Islet precursor cell (in vitro differentiated cells): Measurements from ENCODE around the gene UPP2.

Experiments used
- DNase-seq: peaks from one replicate; pipeline ENCODE4 v3.0.0-alpha.2; 2018

UPP2 gene

GRCh38 chr2:158101384-158101926 lies at the start of gene UPP2:
TSS of gene UPP2 (plus strand) at chr2:158101876. CDS start at chr2:158102064, 188 bp downstream.
- no peak for DNase-seq

- no peak for DNase-seq
These were observed 48.9 kb upstream of the UPP2 start for GRCh38 chr2:158052761-158053160.

DNA sequence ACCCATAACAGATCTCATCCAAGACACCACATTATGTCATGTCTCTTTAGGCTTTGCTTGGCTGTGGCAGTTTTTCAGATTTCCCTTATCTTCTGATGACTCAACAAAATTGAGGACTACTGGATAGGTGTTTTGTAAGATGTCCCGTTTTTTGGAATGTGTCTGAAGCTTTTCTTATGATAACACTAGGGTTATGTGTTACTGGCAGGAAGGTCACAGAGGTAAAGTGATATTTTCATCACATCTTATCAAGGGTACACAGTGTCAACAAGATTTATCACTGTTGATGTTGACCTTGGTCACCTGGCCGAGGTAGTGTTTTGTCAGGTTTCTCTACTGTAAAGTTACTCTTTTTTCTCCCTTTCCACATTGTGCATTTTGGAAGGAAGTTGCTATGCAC lies 44.8 kb upstream of the UPP2 start:
- DNase-seq, result no peak

- DNase-seq, result no peak
These were observed 41.4 kb upstream of the UPP2 start for GRCh38 chr2:158060160-158060834.

DNA sequence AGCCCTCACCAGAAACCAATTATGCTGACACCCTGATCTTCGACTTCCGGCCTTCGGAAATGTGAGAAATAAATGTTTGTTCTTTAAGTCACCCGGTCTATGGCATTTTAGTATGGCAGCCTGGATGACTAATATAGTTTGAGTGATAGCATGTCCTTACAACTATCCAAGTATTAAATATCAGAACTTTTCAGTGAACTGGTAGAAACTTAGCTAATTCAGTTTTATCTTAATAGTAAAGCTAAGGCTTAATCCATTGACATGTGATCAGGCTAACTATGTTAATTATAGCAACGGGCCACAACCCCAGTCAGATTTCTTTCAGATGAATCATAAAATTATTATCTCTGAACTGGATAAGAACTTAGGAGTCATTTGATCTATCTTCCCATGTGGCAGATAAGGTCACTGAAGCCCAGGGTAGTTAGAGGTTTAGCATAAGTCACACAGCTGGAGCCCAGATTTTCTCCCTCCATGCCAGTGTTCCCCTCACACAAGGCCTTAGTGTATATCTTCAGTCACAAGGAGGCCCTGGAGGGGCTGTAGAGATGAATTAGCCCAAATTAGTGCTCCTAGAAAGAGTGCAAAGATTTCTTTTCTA lies 40.7 kb upstream of the UPP2 start:
- DNase-seq, result no peak

DNA sequence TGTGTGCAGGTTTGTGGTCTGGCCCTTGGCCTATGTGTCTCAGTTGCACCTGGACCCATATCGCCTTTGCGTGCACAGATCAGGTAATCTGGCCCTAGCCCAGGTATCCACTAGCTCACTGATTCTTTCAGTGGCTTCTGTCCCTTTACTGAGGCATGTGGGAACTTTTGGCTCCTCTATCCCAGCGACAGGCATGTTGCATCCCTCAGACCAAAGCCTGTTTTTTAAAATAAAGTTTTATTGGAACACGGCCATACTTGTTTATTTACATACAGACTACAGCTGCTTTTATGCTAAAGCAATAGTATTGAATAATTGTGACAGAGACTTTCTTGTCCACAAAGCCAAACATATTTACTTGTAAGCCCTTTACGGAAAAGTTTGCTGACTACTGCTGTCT lies 39.9 kb upstream of the UPP2 start:
- DNase-seq, result no peak

GRCh38 chr2:158066046-158066713 lies 35.5 kb upstream of the UPP2 start:
- no peak for DNase-seq

DNA sequence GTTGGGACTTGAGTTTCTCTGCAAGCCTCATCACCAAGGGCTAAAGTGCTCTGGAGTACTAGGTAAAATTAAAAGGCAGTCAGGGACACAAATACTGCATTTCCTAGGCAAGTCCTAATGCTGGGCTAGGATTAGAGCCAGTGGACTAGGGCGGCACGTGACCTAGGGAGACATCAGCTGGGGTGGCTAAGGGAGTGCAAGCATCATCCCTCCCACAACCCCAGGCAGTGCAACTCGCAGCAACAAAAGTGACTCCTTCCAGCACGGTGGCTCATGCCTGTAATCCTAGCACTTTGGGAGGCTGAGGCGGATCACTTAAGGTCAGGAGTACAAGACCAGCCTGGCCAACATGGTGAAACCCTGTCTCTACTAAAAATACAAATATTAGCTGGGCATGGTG lies 30.7 kb upstream of the UPP2 start:
- no peak for DNase-seq

DNA sequence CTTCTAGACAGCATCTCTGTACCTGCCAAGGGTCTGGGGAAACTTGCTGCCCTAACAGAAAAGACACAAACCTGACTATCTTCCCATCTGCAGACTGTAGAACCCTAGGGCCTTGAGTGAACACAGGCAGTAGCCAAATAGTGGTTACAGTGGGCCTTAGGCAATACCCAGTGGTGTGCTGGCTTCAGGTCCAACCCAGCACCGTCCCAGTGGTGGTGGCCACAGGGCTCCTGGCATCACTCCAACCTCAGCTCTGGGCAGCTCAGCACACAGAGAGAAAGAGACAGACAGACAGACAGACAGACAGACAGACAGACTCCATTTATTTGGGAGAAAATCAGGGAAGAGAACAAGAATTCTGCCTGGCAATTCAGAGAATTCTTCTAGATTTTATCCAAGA lies 29.3 kb upstream of the UPP2 start:
- DNase-seq, result no peak

DNA sequence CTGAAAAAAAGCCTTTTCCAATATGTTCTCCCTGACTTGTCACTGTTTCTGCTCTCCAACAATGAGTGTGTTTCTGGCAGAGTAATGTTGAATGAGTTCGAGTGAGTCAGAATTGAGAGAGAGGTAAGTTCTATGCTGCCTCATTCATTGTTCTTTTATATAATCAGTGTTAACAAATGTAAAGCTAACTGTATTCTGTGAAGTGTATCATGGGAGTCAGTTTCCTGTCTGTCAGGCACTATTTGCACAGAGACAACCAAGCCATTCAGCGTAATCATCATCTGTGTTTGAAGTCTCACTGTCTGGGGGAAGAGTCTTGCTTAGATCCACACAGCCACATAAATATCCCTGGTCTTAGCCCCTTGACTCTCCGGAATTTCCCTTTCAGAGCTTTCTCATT lies 22.0 kb upstream of the UPP2 start:
- DNase-seq, result no peak

GRCh38 chr2:158088093-158088492 lies 13.6 kb upstream of the UPP2 start:
- DNase-seq, result no peak

DNA sequence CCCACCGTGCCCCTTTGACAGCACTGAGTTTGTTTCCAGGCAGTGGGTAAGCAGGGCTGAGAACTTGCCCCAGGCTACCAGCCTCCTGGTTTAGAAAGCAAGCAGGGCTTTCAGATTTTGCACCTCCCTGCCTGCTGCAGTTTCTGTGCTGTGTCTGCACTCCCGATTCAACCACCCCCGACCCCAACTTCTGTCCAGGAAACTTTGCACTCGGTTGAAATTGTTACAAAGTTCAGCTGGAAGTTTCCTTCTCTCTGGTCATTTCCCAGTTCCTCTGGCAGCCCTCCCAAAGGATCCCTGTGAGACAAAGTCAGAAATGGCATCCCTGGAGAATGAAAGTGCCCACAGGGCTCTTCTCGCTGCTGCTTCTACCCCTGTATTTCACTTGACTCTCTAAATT lies 12.4 kb upstream of the UPP2 start:
- no peak for DNase-seq

- no peak for DNase-seq
These were observed 10.0 kb upstream of the UPP2 start for GRCh38 chr2:158091647-158092046.

DNA sequence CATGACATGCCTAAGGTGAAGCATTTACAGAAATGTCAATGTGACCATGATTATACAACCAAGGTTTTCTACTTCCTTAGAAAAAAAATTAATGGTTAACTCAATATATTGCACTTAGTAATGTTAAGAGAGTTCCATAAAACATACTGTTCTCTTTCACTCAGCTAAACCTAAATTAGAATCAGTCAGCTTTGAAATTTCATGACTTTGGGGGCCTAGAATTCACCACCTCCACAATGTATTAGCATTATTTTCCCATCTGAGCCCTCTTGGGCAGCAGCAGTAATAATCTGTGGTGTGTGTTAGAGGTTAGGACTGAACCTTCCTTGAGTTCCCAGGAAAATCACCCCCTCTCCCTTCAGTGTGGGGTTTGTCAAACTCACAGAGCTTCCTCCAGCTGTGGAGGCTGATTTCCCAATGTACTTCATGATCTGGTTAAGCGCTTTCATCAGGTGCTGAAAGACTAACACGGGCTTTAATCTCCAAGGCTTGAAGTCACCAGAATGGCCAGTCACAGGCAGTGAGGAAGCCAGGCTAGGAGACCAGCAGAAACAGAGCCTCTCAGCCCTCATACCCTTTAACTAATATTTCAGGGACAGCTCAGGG lies 7.1 kb upstream of the UPP2 start:
- no peak for DNase-seq

DNA sequence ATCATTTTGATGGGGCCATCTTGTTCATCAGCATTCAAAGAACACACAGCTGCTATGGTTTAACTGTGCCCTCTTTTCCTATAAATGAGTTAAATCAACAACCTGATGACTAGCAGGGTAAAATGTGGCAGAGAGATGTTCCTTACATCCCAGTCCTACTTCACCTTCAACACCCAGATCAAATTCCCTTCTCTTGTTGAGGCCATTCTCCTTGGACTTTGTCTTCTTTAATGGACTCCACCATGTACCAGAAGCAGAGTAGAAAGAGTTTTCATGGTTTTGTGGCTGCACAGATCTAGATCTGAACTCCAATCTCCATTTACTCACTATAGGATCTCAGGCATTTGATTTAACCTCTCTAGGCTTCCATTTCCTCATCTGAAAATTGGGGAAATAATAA lies 6.4 kb upstream of the UPP2 start:
- no peak for DNase-seq

GRCh38 chr2:158095912-158096311 lies 5.8 kb upstream of the UPP2 start:
- no peak for DNase-seq

DNA sequence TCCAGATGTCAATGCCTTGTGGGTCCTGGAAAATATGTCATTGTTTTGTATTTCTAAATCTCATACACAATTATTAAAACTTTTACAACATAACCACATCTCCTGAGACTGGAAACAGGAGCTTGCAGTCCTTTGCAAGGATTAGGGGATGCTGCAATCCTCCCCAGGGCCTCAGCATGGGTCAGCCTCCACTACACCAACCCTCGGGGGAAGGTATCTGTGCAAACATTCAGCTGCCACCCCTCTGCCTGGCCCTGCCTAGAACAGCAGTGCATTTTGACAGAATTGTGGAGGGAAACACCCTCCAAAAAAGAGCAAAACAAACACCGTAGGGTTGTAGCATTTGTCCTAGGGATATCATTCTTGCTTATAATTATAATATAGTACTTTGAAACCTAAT lies 4.2 kb upstream of the UPP2 start:
- DNase-seq, result no peak

- no peak for DNase-seq
These were observed 3.5 kb upstream of the UPP2 start for GRCh38 chr2:158098178-158098577.

DNA sequence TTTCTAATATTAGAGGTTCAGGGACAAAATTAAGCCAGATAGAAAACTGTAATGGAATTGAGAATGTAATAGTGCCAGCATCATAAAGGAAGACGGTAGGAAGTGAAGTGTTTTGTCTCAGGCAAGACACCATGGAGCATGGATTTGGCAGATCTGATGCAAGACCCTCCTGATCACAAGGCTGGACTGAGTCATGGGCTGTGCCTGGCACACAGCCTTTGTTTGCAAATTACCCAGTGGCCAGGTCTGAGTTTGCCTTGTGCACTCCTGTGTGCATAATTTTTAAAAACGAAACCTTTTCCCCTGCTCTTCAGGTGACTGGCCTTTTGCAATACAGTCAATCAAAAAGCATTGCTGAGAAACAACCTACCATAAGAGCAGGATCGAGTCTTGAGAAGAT lies 2.0 kb upstream of the UPP2 start:
- no peak for DNase-seq

DNA sequence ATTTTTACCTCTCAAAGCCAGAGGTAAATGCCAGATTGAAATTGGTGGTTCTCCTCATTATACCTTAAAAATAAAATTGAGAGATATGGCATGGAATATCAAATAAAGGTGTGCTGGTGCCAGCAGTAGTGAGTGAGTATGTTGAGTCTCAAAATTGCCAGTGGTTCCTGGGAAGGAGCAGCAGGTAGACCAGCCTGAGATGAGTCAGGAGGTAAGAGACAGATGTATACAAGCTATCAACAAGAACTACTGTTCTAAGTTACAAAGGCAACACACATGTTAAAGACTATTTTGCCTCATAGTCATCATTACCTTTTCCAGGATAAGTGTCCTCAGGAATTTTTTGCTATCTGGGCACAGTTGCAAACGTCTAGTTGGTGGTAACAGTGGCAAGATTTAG lies 1.3 kb upstream of the UPP2 start:
- no peak for DNase-seq

DNA sequence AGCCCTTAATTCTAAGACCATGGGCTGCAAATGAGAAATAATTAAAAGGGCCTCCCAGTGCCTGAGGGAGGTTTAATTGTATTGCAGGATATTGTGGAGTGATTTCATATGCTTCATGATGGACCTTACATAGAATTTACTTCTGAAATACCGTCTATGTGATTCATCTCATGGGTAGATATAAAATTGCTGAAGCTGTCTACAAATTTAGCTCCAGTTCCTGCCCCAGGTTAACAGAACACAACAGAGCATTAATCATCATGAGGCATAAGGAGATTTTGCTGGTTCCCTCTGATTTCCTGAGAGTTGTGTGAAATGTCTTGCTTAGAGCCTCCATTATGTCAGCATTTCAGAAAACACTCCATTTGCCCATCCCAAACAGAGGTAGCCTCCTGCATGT lies 770 bp downstream of the UPP2 start:
- DNase-seq, result no peak

DNA sequence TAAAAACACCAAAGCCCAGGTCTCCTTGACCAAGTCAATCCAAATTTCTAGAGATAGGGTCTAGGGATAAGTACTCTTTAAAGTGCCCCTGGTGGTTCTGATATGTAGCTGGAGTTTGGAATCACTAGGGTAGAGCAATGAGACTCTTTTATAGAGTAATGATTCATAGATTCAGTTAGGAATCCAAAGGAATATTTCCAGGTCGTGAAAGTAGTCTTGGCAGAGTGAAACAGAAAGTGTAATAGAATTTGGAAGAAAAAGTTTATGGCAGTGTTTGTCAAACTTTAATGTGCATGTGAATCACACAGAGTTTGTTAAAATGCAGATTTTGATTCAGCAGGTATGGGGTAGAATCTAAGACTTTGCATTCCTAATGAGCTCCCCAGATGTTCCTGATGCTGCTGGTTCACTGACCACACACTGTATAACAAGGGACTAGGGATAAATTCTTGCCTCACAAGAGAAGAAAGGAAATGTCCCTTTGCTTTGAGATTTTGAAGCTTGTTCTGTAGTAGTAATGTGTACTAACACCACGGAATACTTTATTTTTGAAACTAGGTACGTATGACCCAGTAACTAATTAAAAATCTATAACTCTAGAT lies 1.8 kb downstream of the UPP2 start:
- DNase-seq, result no peak

- no peak for DNase-seq
These were observed 3.2 kb downstream of the UPP2 start for GRCh38 chr2:158104903-158105302.
